WTC11 (cell line): ENCODE results near the gene SWT1. TPM values are rescaled to one million over a fixed set of nuclear protein-coding genes. Genes with fewer than 3 reads are reported as not detected.

Experiments
- ATAC-seq: fragments of 200-7000 bp; cut with Tn5 transposase; 2 replicates; pipeline ENCODE4 v1.10.0; 2021; ENCODE audit warnings: mild to moderate bottlenecking, moderate library complexity
- CTCF ChIA-PET: fragments of 300-600 bp; sonication (Branson Sonifier 250); formaldehyde crosslinking; loops from one replicate; lab custom pipeline; 2021; ENCODE audit warnings: antibody characterized with exemption; lab: Charles Lee
- POLR2A ChIA-PET: fragments of 350-600 bp; sonication (Branson Sonifier 250); formaldehyde crosslinking; loops from one replicate; lab custom pipeline; 2021; ENCODE audit warnings: antibody characterized with exemption; lab: Charles Lee
- DNase-seq: peaks from one replicate; pipeline ENCODE4 v3.0.0; 2021; ENCODE audit warnings: low spot score
- H3K27ac Mint-ChIP-seq: 2 replicates; pipeline ENCODE4 v1.8.0; 2021; ENCODE audit warnings: mixed read lengths
- H3K27me3 Mint-ChIP-seq: 2 replicates; pipeline ENCODE4 v1.8.0; 2021; ENCODE audit warnings: low read depth, mild to moderate bottlenecking, moderate library complexity, mixed read lengths
- H3K36me3 Mint-ChIP-seq: 2 replicates; pipeline ENCODE4 v1.8.0; 2021; ENCODE audit warnings: mixed read lengths
- H3K4me1 Mint-ChIP-seq: 2 replicates; pipeline ENCODE4 v1.8.0; 2022; ENCODE audit warnings: mixed read lengths
- H3K4me3 Mint-ChIP-seq: 2 replicates; pipeline ENCODE4 v1.8.0; 2021; ENCODE audit warnings: mild to moderate bottlenecking, moderate library complexity, mixed read lengths
- H3K9me3 Mint-ChIP-seq: 2 replicates; pipeline ENCODE4 v1.8.0; 2021; ENCODE audit warnings: mixed read lengths
- ATF1 ChIP-seq: sonication (generic); formaldehyde crosslinking; IDR thresholded peaks from 2 replicates; pipeline ENCODE4 v1.8.1; 2023; ENCODE audit warnings: mild to moderate bottlenecking, moderate library complexity, missing genetic modification reagents
- CBFB ChIP-seq: sonication (generic); formaldehyde crosslinking; IDR thresholded peaks from 2 replicates; pipeline ENCODE4 v1.8.1; 2022; ENCODE audit warnings: mild to moderate bottlenecking, low read depth, missing genetic modification reagents
- CDX4 ChIP-seq: fragments of 250-450 bp; sonication (Bioruptor Pico); IDR thresholded peaks from 2 replicates; pipeline ENCODE4 v1.9.0; 2021; ENCODE audit warnings: moderate library complexity, mild to moderate bottlenecking, inconsistent platforms, borderline replicate concordance
- CREB1 ChIP-seq: sonication (generic); formaldehyde crosslinking; IDR thresholded peaks from 2 replicates; pipeline ENCODE4 v1.8.0; 2023; ENCODE audit warnings: mild to moderate bottlenecking, missing genetic modification reagents
- ELF4 ChIP-seq: sonication (generic); formaldehyde crosslinking; IDR thresholded peaks from 2 replicates; pipeline ENCODE4 v1.8.1; 2022; ENCODE audit warnings: low read depth, mild to moderate bottlenecking, moderate library complexity, missing genetic modification reagents
- ETV6 ChIP-seq: sonication (generic); formaldehyde crosslinking; IDR thresholded peaks from 2 replicates; pipeline ENCODE4 v1.8.1; 2022; ENCODE audit warnings: mild to moderate bottlenecking, missing genetic modification reagents
- FOXJ3 ChIP-seq: sonication (generic); formaldehyde crosslinking; IDR thresholded peaks from 2 replicates; pipeline ENCODE4 v1.9.0; 2021; ENCODE audit warnings: missing genetic modification reagents, mild to moderate bottlenecking, borderline replicate concordance
- FOXK1 ChIP-seq: sonication (generic); formaldehyde crosslinking; IDR thresholded peaks from 2 replicates; pipeline ENCODE4 v1.8.0; 2022; ENCODE audit warnings: mild to moderate bottlenecking, moderate library complexity, missing genetic modification reagents
- FOXP1 ChIP-seq: sonication (generic); formaldehyde crosslinking; IDR thresholded peaks from 2 replicates; pipeline ENCODE4 v1.8.0; 2022; ENCODE audit warnings: missing genetic modification reagents, mild to moderate bottlenecking, moderate library complexity, borderline replicate concordance
- GRHL2 ChIP-seq: fragments of 250-450 bp; sonication (Bioruptor Pico); IDR thresholded peaks from 2 replicates; pipeline ENCODE4 v1.8.0; 2022; ENCODE audit warnings: mild to moderate bottlenecking, moderate library complexity; ENCODE audit not compliant: insufficient replicate concordance, severe bottlenecking
- IRF2 ChIP-seq: sonication (generic); formaldehyde crosslinking; IDR thresholded peaks from 2 replicates; pipeline ENCODE4 v1.8.0; 2022; ENCODE audit warnings: low read depth, missing genetic modification reagents, borderline replicate concordance
- KAT7 ChIP-seq: sonication (generic); formaldehyde crosslinking; IDR thresholded peaks from 2 replicates; pipeline ENCODE4 v1.8.1; 2023; ENCODE audit warnings: missing genetic modification reagents, mild to moderate bottlenecking, borderline replicate concordance
- MAX ChIP-seq: sonication (generic); formaldehyde crosslinking; IDR thresholded peaks from 2 replicates; pipeline ENCODE4 v1.8.0; 2022; ENCODE audit warnings: mild to moderate bottlenecking, missing genetic modification reagents
- MYBL2 ChIP-seq: sonication (generic); formaldehyde crosslinking; IDR thresholded peaks from 2 replicates; pipeline ENCODE4 v1.8.1; 2023; ENCODE audit warnings: mild to moderate bottlenecking, moderate library complexity, missing genetic modification reagents
- NFE2L1 ChIP-seq: sonication (generic); formaldehyde crosslinking; IDR thresholded peaks from 2 replicates; pipeline ENCODE4 v1.8.1; 2023; ENCODE audit warnings: missing genetic modification reagents
- PRDM15 ChIP-seq: sonication (generic); formaldehyde crosslinking; IDR thresholded peaks from 2 replicates; pipeline ENCODE4 v1.8.0; 2022; ENCODE audit warnings: missing genetic modification reagents
- PREB ChIP-seq: sonication (generic); formaldehyde crosslinking; IDR thresholded peaks from 2 replicates; pipeline ENCODE4 v1.8.1; 2022; ENCODE audit warnings: mild to moderate bottlenecking, missing genetic modification reagents, moderate library complexity, borderline replicate concordance
- TCF7 ChIP-seq: sonication (generic); formaldehyde crosslinking; IDR thresholded peaks from 2 replicates; pipeline ENCODE4 v1.8.0; 2022; ENCODE audit warnings: mild to moderate bottlenecking, low read depth, missing genetic modification reagents, moderate library complexity
- USF2 ChIP-seq: sonication (generic); formaldehyde crosslinking; IDR thresholded peaks from 2 replicates; pipeline ENCODE4 v1.8.1; 2023; ENCODE audit warnings: mild to moderate bottlenecking, missing genetic modification reagents, moderate library complexity
- ZNF219 ChIP-seq: sonication (generic); formaldehyde crosslinking; IDR thresholded peaks from 2 replicates; pipeline ENCODE4 v1.8.0; 2023; ENCODE audit warnings: missing genetic modification reagents, mild to moderate bottlenecking, borderline replicate concordance
- ZNF425 ChIP-seq: fragments of 250-450 bp; sonication (Bioruptor Pico); conservative IDR thresholded peaks from 2 replicates; pipeline ENCODE4 v1.9.0; 2021; ENCODE audit warnings: mild to moderate bottlenecking
- total RNA-seq: library from RNA; stranded (reverse); gene quantifications from 3 replicates; pipeline ENCODE4 v1.2.3, GENCODE V29; 2021

Gene SWT1
- total RNA-seq, 1 experiment from 2014 or later, result 5.8 TPM

GRCh38 chr1:185159966-185160365 is 3.0 kb downstream of the SWT1 start:
- CTCF ChIA-PET, result interaction anchor here (0.7 kb wide), 1 partner anchor 10 kb away, joined by 4 read pairs; no protein-coding TSS in a partner anchor
- no peak for ATAC-seq

GRCh38 chr1:185162491-185162890 is 5.5 kb downstream of the SWT1 start:
- Mint-ChIP-seq H3K27me3 (peaks cover 3% of the 10 kb centered on the region; the same call in 1 of the 2 replicates), H3K27ac (no peak overlapping the region), H3K4me3 (no peak overlapping the region), H3K9me3 (no peaks in the 10 kb centered on the region)
- CTCF ChIA-PET, result interaction anchor here (1.4 kb wide), 1 partner anchor 8 kb away, joined by 6 read pairs; no protein-coding TSS in a partner anchor
- no peak for TF ChIP-seq FOXJ3 (CRISPR knock-in tag)
- no peak for TF ChIP-seq ZNF425 (CRISPR knock-in tag)
- TF ChIP-seq ETV6 (CRISPR knock-in tag), result no peak
- no peak for TF ChIP-seq GRHL2
- TF ChIP-seq MAX (CRISPR knock-in tag), result no peak
- no peak for TF ChIP-seq TCF7 (CRISPR knock-in tag)
- TF ChIP-seq USF2 (CRISPR knock-in tag), result no peak
- no peak for TF ChIP-seq CREB1 (CRISPR knock-in tag)
- no peak for TF ChIP-seq CBFB
- no peak for TF ChIP-seq PREB (CRISPR knock-in tag)
- TF ChIP-seq ZNF219 (CRISPR knock-in tag), result no peak
- no peak for TF ChIP-seq FOXK1 (CRISPR knock-in tag)
- TF ChIP-seq ELF4 (CRISPR knock-in tag), result no peak
- TF ChIP-seq, all 79 proteins: peak for 0
- Mint-ChIP-seq H3K4me1 (peaks cover 4% of the 10 kb centered on the region), H3K36me3 (no peaks in the 10 kb centered on the region)
- POLR2A ChIA-PET, result no interaction called here
- DNase-seq (no peak), ATAC-seq (no peak)

More at GRCh38 chr1:185159966-185160365, 3.0 kb downstream of the SWT1 start:
- Mint-ChIP-seq H3K27ac (no peak overlapping the region), H3K4me1 (peaks cover 16% of the 10 kb centered on the region), H3K27me3 (peaks cover 3% of the 10 kb centered on the region; the same call in 1 of the 2 replicates), H3K4me3 (no peak overlapping the region), H3K36me3 (no peaks in the 10 kb centered on the region)
- DNase-seq, result no peak
- POLR2A ChIA-PET, result no interaction called here
- TF ChIP-seq CBFB, result no peak
- TF ChIP-seq KAT7 (CRISPR knock-in tag), result no peak
- no peak for TF ChIP-seq CDX4 (CRISPR knock-in tag)
- TF ChIP-seq PRDM15, result no peak
- TF ChIP-seq MAX (CRISPR knock-in tag), result no peak
- no peak for TF ChIP-seq MYBL2 (CRISPR knock-in tag)
- no peak for TF ChIP-seq ATF1 (CRISPR knock-in tag)
- no peak for TF ChIP-seq NFE2L1 (CRISPR knock-in tag)
- TF ChIP-seq IRF2 (CRISPR knock-in tag), result no peak
- TF ChIP-seq FOXP1 (CRISPR knock-in tag), result no peak
- TF ChIP-seq, all 79 proteins: peak for 0
- H3K9me3 Mint-ChIP-seq, result no peaks in the 10 kb centered on the region
